Ectodermal cell (in vitro differentiated cells): ENCODE data around the gene PLEKHG3.
A peak's percentile ranks its signal among the peaks of the same experiment; 100 is the strongest.

ENCODE experiments used
- H3K27ac ChIP-seq: 2 replicates; pipeline ENCODE4 v1.7.0; 2013; ENCODE audit warnings: mild to moderate bottlenecking, low read depth, low read length; ENCODE audit not compliant: insufficient read depth, poor library complexity, severe bottlenecking
- H3K27me3 ChIP-seq: 2 replicates; pipeline ENCODE4 v1.7.0; 2013; ENCODE audit warnings: mild to moderate bottlenecking, low read length; ENCODE audit not compliant: insufficient read depth, control insufficient read depth, poor library complexity, severe bottlenecking
- H3K36me3 ChIP-seq: one replicate; pipeline ENCODE4 v1.7.0; 2013; ENCODE audit warnings: low read length; ENCODE audit not compliant: control insufficient read depth, insufficient read depth
- H3K4me1 ChIP-seq: one replicate; pipeline ENCODE4 v1.7.0; 2013; ENCODE audit warnings: low read length; ENCODE audit not compliant: control insufficient read depth, insufficient read depth
- H3K4me3 ChIP-seq: 2 replicates; pipeline ENCODE4 v1.7.0; 2013; ENCODE audit warnings: low read depth, low read length, control low read depth; ENCODE audit not compliant: insufficient read depth
- H3K9me3 ChIP-seq: 2 replicates; pipeline ENCODE4 v1.7.0; 2013; ENCODE audit warnings: mild to moderate bottlenecking, low read length, moderate library complexity; ENCODE audit not compliant: control insufficient read depth
- WGBS, 2 experiments: methylation state at CpG; one replicate each; pipeline ENCODE4 v1.1.7; 2013; ENCODE audit warnings: missing lambda C conversion rate in 2 of 2; 5-methylcytosine and 5-hydroxymethylcytosine counted together

PLEKHG3 gene

DNA sequence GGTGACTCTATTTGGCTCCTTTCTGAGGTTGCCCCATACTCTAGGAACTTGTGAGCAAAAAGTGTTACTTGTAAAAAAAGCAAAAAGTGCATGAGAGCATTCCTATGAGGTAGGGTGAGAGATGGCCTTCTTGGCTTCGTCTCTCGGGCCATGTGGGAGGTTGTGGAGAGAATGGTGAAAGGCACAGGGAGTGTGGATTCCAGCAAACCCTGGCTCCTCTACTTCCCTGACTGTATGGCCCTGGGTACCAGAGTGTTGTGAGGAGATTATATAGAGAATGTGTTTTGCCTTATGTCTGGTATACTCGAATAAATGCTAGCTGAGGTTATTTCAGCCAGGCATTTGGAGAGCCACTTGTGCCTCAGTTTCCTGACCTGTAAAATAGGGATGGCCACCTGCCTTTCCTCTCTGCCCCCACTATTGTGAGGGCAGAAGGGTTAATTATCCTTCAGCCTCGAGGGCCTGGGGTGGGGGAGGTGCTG is 11.0 kb downstream of the PLEKHG3 start:
- Histone ChIP-seq H3K27me3 (no peaks in the 10 kb centered on the region), H3K9me3 (no peaks in the 10 kb centered on the region), H3K4me3 (no peak overlapping the region), H3K4me1 (peaks cover 42% of the 10 kb centered on the region), H3K27ac (peak overlapping the region; percentile 89), H3K36me3 (peaks cover 6% of the 10 kb centered on the region)
- WGBS, 2 experiments = 35 to 39% methylated on average over 4 of the region's 4 CpGs

DNA sequence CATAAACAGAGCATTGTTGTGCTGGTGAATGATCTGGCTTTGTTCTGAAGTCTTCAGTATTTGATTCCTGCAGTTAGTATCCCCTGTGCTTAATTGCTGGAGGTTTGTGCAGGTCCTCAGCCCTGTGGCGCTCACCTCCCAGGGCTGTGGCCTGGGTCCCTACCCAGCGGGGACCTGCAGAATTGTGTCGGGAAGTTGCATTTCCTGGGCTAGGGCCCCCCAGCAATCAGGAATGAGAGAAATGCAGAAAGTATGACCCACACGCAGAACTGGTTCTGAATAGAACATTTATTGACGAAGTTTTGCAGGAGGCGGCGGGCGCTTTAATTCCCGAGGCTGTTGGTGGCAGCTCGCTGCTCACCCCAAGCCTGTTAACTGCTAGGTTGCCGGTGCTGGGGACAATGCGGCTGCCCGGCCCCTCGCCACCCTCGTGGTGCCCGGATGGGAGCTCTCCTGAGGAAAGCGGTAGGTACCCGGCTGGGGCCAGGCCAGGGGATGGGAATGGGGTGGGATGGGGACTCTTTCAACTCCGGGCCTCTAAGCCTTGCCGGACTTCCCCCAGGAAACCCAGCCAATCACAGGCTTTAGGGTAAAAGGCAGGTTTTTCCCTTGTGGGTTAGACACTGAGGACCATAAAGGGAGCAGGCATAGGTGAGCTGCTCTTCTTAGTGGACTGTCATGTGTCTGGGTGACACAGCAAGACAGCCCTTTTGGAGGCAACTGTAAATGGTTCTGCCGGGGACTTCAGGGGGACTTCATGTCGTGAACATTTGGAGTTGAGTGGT is 11.6 kb downstream of the PLEKHG3 start:
- WGBS, 2 experiments = 6 to 7% methylated on average over 21 of the region's 22 CpGs
- H3K27ac ChIP-seq = peak overlapping the region; percentile 89
- H3K4me1 ChIP-seq = peaks cover 45% of the 10 kb centered on the region
- H3K9me3 ChIP-seq = no peaks in the 10 kb centered on the region
- peaks cover 6% of the 10 kb centered on the region for H3K36me3 ChIP-seq
- H3K27me3 ChIP-seq = no peaks in the 10 kb centered on the region
- H3K4me3 ChIP-seq = peak overlapping the region; percentile 18

DNA sequence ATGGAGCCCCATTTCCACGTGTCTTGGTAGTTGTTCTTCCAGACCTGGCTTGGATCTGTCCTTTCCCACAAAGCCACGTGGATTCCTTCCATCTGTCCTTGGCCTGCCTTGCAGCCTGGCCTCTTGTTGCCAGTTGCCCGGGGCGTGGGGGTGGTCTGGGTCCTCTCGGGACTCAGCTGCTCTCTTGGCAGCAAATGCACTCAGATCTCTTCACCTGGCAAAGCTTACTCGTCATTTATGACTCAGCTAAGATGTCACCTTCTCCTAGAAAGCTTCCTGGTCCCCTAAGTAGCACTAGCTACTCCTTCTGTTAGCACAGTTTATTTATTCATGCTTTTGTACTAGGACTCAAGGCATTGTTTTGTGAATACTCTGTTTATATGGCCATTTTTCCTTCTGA is 13.6 kb downstream of the PLEKHG3 start:
- H3K4me1 ChIP-seq = peaks cover 65% of the 10 kb centered on the region

DNA sequence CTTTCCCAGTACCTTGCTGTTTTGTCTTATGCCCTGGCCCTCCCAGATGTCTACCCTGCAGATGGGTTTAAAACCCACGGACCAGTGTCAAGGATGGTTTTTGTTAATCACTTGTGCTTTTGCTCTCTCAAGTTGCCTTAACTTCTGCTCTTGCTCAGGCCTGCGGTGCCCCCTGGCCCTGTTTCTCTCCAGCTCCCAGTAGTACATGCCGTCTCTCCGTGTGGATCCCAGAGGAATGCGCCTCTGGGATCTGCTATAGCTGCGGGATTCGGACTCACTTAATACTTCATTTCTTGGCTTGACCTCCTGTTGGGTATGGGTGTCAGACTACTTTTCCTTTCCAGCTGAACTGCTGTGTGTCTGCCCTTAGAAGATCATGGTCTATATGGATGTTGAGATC is 14.5 kb downstream of the PLEKHG3 start:
- H3K27ac ChIP-seq = no peak overlapping the region
- 90% methylated on average over 7 of the region's 7 CpGs for WGBS, 2 experiments
- no peak overlapping the region for H3K4me3 ChIP-seq
- no peaks in the 10 kb centered on the region for H3K36me3 ChIP-seq
- H3K27me3 ChIP-seq = no peaks in the 10 kb centered on the region
- H3K9me3 ChIP-seq = no peaks in the 10 kb centered on the region
- H3K4me1 ChIP-seq = peaks cover 72% of the 10 kb centered on the region

More for the DNA sequence above, 13.6 kb downstream of the PLEKHG3 start:
- no peak overlapping the region for H3K27ac ChIP-seq
- H3K9me3 ChIP-seq = no peaks in the 10 kb centered on the region
- no peak overlapping the region for H3K4me3 ChIP-seq
- no peaks in the 10 kb centered on the region for H3K27me3 ChIP-seq
- WGBS, 2 experiments = 83 to 86% methylated on average over 6 of the region's 6 CpGs
- H3K36me3 ChIP-seq = no peaks in the 10 kb centered on the region

DNA sequence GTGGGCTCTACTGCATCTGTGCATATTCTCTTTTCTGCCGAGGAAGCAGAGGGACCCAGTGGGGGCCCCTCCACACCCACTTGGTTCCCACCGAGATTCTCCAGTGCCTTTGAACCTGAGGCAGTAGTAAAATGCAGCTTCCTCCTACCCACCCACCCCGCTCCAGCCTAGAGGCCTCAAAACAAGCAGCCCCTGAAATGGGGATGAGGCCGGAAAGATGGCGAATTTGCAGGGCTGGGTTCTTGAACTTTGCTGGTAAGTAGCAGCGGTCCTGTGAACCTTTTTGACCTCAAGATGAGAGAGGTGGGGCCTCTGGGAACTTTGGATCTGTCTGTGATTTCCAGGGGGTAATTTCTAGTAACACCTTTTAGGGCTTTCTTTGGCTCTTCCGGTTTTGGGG is 15.4 kb downstream of the PLEKHG3 start:
- 90 to 91% methylated on average over 7 of the region's 7 CpGs for WGBS, 2 experiments
- Histone ChIP-seq H3K4me1 (peaks cover 81% of the 10 kb centered on the region), H3K27ac (no peak overlapping the region), H3K4me3 (no peak overlapping the region), H3K36me3 (no peaks in the 10 kb centered on the region), H3K9me3 (no peaks in the 10 kb centered on the region), H3K27me3 (no peaks in the 10 kb centered on the region)

DNA sequence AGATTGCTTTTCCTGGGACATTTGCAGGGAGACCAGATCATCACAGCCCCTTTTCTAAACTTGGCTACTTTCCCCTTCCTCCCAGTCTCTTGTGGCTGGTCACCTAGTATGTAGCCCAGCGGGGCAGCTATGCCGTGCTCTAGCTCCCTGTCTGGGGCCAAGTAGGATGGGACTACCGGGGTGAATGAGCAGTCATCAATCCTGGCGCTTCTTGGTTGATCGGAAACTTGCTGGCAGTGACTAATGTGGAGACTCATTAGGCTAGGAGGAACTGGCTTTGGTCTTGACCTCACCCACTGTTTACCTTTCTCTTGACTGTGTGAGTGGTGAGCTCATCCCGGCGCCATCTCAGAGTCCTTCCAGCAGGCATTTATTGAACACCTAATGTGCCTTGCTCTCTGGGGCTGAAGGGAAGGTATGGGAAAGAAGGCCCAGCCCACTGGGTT is 15.9 kb downstream of the PLEKHG3 start:
- no peak overlapping the region for H3K4me3 ChIP-seq
- no peak overlapping the region for H3K27ac ChIP-seq
- H3K9me3 ChIP-seq = no peaks in the 10 kb centered on the region
- WGBS, 2 experiments = 94 to 96% methylated on average over 7 of the region's 7 CpGs
- no peaks in the 10 kb centered on the region for H3K36me3 ChIP-seq
- no peaks in the 10 kb centered on the region for H3K27me3 ChIP-seq
- H3K4me1 ChIP-seq = peaks cover 81% of the 10 kb centered on the region

DNA sequence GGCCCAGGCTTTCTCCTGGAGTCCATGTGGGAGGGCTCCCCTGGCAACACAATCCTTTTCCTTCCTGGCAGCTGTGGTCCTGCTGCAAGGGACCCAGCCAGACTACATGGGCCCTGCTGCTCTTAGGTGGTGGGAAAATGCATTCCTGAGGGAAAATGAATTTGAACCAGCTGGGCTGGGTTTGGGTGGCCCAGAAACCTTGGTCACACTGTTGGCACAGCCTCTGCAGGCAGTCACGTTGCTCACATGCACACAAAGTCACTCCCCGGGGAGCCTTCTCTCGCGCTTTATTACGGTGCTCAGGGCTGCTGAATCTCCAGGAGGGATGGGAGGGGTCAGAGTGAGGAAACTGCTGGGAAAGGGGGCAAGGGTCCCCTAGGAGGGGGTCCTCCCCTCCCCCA is 17.2 kb downstream of the PLEKHG3 start:
- H3K27me3 ChIP-seq = no peaks in the 10 kb centered on the region
- no peak overlapping the region for H3K4me3 ChIP-seq
- H3K36me3 ChIP-seq = no peaks in the 10 kb centered on the region
- H3K9me3 ChIP-seq = no peaks in the 10 kb centered on the region
- H3K4me1 ChIP-seq = peaks cover 80% of the 10 kb centered on the region
- WGBS, 2 experiments = 50 to 53% methylated on average over 5 of the region's 5 CpGs
- H3K27ac ChIP-seq = no peak overlapping the region

DNA sequence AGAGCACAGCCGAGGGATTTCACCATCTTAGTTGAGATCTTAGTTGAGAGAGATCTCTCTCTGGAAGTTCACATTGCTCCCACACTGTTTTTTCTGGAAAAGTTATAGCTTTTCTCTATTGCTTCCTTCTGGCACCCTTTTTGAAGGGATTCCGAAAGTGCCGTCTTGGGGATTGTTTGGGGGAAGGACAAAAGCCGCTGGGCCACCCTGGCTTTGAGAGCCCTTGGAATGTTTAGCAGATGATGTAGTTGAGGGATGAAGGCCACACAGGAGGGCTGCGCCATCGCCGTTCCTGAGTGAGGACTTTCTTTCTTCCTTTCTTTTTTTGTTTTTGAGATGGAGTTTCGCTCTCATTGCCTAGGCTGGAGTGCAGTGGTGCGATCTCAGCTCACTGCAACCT is 17.7 kb downstream of the PLEKHG3 start:
- WGBS, 2 experiments = 74% methylated on average over 9 of the region's 9 CpGs
- Histone ChIP-seq H3K27me3 (no peaks in the 10 kb centered on the region), H3K9me3 (no peaks in the 10 kb centered on the region), H3K4me3 (no peak overlapping the region), H3K36me3 (no peaks in the 10 kb centered on the region), H3K4me1 (peaks cover 80% of the 10 kb centered on the region), H3K27ac (no peak overlapping the region)

DNA sequence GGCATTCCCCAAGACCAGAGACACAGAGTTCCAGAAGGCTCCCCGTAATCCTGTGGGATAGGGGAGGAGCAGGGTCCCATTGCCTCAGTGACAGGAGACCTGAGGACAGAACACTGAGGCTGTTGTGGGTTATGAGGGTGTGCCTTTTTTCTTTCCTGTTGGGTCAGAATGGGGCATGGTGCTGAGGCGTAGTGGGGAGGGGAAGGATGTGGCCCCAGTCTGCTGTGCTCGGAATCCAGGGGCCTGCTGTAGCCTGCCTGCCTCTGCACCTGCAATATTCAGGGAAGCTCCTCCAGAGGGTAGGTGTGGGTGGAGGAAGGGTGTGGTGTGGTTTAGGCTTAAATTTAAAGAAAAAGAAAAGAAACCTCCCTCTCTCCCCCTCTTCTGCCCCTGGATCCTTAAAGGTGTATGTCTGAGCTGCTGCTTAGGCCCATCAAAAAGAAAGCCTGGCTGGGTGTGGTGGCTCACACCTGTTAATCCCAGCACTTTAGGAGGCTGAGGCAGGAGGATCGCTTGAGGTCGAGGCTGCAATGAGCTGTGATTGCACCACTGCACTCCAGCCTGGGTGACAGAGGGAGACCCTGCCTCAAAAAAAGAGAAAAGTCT is 18.7 kb downstream of the PLEKHG3 start:
- Histone ChIP-seq H3K4me3 (no peak overlapping the region), H3K27ac (no peak overlapping the region), H3K27me3 (no peaks in the 10 kb centered on the region), H3K9me3 (no peaks in the 10 kb centered on the region), H3K4me1 (peaks cover 72% of the 10 kb centered on the region), H3K36me3 (peaks cover under 1% of the 10 kb centered on the region)
- WGBS, 2 experiments = 90 to 95% methylated on average over 5 of the region's 5 CpGs

DNA sequence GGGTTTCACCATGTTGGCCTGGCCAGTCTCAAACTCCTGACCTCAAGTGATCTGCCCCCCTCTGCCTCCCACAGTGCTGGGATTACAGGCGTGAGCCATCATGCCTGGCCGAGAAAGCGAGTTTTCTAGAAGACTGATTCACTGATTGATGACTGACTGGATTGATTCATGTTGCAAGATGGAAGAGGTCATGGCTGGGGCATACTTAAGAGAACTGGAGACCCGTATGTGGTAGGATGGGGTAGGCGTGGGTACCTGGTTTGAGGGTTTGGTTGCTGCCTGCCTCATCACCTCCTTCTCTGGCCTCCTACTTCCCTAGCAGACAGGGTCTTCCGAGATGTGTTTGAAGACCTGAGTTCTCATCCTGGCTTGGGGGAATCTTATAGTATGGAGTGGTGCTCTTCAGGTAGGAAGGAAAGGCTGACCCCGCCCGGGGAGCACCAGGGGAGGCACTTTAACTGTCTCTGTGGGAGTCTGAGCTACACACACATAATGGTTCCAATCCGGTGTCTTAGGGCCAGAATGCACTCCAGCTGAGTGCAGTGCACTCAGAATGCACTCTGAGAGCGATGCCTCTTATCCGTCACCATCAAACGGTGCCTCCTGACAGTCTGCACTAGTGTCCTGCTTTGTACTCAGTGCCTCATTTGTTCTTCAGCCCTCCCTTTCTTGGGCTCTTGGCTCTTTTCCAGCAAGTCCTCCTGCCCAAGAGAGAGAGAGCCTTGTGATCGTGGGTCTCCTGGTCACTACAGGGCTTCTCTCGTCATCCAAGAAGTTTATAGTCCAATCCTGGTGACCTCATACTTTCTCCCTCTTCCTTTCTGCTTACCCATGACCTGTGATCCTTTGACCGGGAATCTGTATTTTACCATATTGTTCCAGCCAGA is 19.7 kb downstream of the PLEKHG3 start:
- peak overlapping the region; percentile 51 for H3K27ac ChIP-seq
- no peaks in the 10 kb centered on the region for H3K27me3 ChIP-seq
- no peaks in the 10 kb centered on the region for H3K9me3 ChIP-seq
- peaks cover 68% of the 10 kb centered on the region for H3K4me1 ChIP-seq
- H3K4me3 ChIP-seq = no peak overlapping the region
- 57 to 61% methylated on average over 15 of the region's 15 CpGs for WGBS, 2 experiments
- peaks cover 11% of the 10 kb centered on the region for H3K36me3 ChIP-seq
